ENCODE data around the gene RBM20.
A peak's percentile ranks its signal among the peaks of the same experiment; 100 is the strongest.
"Not testable (repeated sequence)": the region's sequence is repeated elsewhere in the genome, so short reads cannot be mapped to it uniquely, and the experiment has no call there.

Gene RBM20

GRCh38 chr10:110649347-110650264, 5.5 kb downstream of the RBM20 start:
- no peak for DNase-seq (ENCODE audit: low read depth)

GRCh38 chr10:110650265-110650668, 6.1 kb downstream of the RBM20 start:
- no peak for DNase-seq (ENCODE audit: low read depth)

GRCh38 chr10:110651044-110651958, 7.2 kb downstream of the RBM20 start:
- DNase-seq (ENCODE audit: low read depth): no peak

GRCh38 chr10:110652475-110653118, 8.5 kb downstream of the RBM20 start:
- no peak for DNase-seq (ENCODE audit: low read depth)

GRCh38 chr10:110655320-110655719, 11.2 kb downstream of the RBM20 start:
- no peak for DNase-seq (ENCODE audit: low read depth)

- DNase-seq (ENCODE audit: low read depth): no peak
These were observed 12.5 kb downstream of the RBM20 start for GRCh38 chr10:110656612-110657011.

- DNase-seq (ENCODE audit: low read depth): no peak
These were observed 14.0 kb downstream of the RBM20 start for GRCh38 chr10:110657973-110658691.

- no peak for DNase-seq (ENCODE audit: low read depth)
These were observed 15.4 kb downstream of the RBM20 start for GRCh38 chr10:110659558-110659957.

GRCh38 chr10:110660289-110660688, 16.2 kb downstream of the RBM20 start:
- DNase-seq (ENCODE audit: low read depth): not testable (repeated sequence)

GRCh38 chr10:110661292-110661691, 17.2 kb downstream of the RBM20 start:
- no peak for DNase-seq (ENCODE audit: low read depth)

GRCh38 chr10:110664483-110665420, 20.6 kb downstream of the RBM20 start:
- DNase-seq (ENCODE audit: low read depth): no peak

- DNase-seq (ENCODE audit: low read depth): not testable (repeated sequence)
These were observed 22.1 kb downstream of the RBM20 start for GRCh38 chr10:110666259-110666658.

GRCh38 chr10:110666673-110667072, 22.5 kb downstream of the RBM20 start:
- DNase-seq (ENCODE audit: low read depth): no peak

GRCh38 chr10:110667620-110668343, 23.6 kb downstream of the RBM20 start:
- DNase-seq (ENCODE audit: low read depth): no peak

GRCh38 chr10:110668443-110668842, 24.3 kb downstream of the RBM20 start:
- no peak for DNase-seq (ENCODE audit: low read depth)

- no peak for DNase-seq (ENCODE audit: low read depth)
These were observed 26.2 kb downstream of the RBM20 start for GRCh38 chr10:110670335-110670734.

GRCh38 chr10:110671788-110672579, 27.8 kb downstream of the RBM20 start:
- peak; percentile 31 for DNase-seq (ENCODE audit: low read depth)

GRCh38 chr10:110672580-110672919, 28.4 kb downstream of the RBM20 start:
- DNase-seq (ENCODE audit: low read depth): no peak

- DNase-seq (ENCODE audit: low read depth): no peak
These were observed 31.9 kb downstream of the RBM20 start for GRCh38 chr10:110676016-110676415.
